GM19324 (cell line): ENCODE results near the gene SLC44A1.

Experiments
- ATAC-seq: cut with Tn5 transposase; IDR thresholded peaks from one replicate; pipeline ENCODE4 v1.9.1; 2021; ENCODE audit warnings: mild to moderate bottlenecking, moderate library complexity; ENCODE audit not compliant: unreplicated experiment, low FRiP score

The SLC44A1 gene

DNA sequence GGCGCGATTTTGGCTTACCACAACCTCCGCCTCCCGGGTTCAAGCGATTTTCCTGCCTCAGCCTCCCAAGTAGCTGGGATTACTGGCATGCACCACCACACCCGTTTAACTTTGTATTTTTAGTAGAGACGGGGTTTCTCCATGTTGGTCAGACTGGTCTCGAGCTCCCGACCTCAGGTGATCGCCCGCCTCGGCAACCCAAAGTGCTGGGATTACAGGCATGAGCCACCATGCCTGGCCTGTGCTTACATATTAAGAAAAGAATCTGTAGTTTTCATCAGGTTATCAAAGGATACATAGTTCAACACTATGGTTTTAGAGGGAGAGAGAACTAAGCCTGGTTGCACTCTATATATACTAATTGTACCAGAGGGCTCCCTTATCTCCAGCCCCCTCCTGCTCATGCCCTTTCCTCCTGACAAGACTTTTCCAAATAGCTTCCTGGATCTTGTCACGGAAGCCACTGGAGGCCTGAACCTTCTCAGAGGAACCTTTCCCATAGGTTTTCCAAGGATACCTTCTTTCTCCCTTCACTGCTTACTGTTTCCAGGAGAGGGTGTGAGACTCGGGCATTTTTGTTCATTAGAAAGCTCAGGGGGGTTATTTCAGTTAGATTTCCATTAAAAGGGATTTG lies 53.1 kb downstream of the SLC44A1 start:
- no peak for ATAC-seq

DNA sequence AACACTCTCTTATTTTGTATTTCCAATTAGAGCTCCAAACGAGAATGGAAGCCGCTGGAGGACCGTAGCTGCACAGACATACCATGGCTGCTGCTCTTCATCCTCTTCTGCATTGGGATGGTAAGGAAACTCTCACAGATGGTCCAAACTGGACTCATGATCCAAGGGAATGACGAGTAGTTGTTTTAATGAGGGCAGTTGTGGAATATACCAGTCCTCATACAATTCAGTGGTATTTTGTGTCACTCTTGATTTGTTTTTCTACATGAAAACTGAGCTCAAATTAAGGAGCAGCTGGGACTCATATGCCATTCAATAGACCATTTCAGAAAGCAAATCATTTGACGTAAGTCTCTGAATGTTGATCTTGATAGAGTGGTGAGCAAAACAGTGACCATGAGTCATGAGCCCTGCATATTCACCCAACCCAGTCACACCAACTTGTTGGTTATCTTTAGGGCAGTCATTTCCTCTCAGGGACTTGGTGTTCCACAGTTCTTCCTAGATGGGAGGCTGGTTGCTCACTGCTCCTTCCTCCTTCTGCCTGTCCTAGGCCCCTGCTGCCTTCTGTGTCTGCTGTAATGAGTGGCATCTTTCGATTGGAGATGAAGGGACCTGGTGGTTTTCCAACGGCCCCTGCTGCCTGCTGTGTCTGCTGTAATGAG lies 54.9 kb downstream of the SLC44A1 start:
- ATAC-seq, result no peak

DNA sequence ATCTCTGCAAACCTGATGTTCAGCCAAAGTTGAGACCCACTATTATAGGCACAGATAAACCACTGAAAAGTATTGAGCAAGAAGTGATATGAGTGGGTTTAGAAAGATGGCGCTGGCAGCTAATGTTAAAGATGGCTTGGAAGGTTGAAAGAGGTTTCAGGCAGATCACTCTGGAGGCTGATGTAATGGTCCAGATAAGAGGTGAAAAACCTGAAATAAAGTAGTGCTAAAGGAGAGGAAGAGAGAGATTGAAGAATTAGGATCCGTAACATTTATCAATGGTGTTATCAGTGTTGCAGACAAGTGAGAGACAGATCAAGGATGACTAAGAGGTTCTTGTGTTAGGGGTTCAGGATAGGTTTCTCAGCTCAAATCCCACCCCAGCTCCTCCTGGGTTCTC lies 58.3 kb downstream of the SLC44A1 start:
- no peak for ATAC-seq

DNA sequence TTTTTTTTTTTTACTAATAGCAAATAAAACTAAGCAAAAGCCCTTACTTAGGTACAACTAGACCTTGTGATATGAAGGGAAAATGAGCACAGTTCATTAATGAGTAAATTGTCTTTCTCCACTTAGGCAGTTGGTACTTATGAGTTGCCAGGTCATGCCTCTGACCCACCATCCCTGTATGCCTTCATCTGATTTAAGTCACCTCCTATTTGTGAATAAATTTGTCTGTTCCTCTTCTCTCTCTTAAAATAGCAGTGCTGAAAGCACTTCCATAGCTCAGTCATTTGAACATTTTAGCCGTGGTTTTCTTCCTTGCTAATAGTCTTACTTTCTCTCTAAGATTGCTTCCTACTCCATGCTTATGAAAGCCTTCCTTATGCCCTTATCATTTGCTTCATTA lies 61.4 kb downstream of the SLC44A1 start:
- no peak for ATAC-seq

DNA sequence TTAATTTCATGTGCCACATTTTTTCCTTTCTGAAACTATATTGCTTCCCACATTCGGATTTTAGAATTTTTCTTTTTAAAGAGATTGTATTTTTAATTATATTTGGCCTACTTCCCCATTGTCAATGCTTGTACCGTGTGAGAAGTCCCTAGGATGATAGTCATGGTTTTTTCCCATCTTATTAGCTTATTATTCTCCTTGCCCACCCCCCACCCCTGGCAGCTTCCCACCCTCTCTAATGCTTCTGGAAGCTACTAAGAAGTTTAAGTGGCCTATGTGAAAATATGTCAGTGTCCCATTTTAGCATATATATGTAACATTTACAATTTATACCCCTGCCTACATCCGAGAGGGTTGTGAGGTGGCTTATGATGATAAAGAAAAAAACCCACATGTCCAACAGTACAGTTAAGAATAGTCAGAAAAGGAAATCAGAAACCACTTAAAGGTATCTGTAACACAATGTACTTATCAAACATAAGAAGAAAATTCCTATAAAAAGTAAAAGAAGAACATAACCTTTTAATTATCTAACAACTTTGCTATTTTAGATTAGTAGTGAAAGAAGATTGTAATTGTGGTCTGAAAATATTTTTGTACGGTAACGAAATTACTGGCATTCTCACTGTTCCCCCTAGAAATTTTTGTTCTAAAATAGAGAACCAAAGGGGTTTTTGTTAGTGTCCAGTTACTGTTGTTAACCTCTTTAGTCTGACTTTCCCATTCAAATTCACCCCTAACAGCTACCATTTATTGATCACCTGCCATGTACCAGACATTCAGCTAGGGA lies 62.1 kb downstream of the SLC44A1 start:
- ATAC-seq, result no peak

DNA sequence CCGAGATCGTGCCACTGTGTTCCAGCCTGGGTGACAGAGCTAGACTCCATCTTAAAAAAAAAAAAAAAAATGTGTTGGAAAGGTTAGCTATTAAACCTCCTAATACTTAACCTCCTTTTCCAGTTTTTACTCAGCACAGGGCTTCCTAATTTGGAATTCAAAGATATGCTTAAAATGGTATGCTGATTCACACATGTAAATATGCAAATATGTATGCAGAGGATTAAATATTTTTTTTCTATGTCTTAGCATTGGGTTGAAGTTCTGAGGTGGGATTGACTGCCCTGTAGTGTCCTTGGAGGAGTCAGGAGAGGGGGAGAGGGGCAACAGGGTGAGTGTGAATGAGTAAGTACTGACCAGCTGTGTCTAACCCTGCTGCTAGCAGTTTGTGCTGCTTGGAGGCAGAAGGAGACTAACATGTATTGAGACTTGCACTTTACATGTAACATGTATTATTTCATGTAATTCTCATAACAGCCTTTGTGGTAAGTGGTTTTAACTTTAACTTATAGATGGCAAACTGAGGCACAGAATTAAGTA lies 63.2 kb downstream of the SLC44A1 start:
- no peak for ATAC-seq

DNA sequence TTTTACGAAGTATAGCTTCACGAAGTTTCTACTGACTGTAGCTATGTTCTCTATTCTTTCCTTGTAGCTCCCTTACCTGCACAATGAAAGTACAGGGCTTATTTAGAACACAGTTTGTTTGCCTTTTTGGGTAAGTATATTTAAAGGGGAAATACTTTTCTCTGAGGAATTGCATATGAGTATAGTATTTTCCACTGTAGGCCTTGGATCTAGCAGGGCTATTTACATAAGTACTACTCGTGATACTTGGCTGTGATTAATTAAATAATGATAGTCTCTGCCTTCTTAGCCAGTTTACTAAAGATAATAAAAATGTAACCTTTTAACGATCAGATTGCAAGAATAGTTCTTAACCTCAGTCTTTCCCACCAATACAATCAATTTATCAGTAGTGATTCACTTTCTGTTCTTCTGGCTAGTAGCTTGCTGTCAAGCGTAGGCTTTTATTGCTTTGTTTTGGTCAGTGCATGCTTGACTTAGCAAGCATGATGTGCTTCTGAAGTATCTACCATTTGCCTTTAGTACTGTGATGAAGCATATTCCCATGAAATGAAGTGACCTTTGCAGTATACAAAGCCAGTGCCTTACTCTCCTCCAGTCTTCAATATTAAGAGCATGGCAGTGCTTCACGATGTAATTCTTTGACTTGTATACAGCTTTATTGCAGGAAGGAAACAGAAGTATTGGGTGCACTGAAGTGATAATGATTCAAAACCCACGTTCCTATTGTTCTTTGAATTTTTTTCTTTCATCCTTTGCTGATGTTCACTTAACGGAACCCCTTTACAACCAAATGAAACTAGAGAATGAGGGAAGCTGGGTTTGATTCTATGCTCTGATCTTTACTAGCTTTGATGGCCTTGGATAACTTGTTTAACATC lies 64.2 kb downstream of the SLC44A1 start:
- no peak for ATAC-seq

DNA sequence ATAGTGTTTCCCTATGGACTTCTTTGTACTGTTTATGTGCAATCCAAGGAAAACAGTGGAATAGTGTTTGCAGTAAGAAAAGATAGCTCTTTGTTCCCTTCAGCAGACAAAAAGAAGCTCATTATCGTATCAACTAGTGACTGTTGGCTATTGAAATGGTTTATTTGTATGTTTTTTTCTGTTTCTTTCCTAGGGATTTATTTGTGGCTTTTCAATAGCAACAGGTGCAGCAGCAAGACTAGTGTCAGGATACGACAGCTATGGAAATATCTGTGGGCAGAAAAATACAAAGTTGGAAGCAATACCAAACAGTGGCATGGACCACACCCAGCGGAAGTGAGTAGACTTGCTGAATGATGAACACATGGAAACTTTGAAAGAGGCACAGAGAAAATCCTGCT lies 65.1 kb downstream of the SLC44A1 start:
- ATAC-seq, result no peak

DNA sequence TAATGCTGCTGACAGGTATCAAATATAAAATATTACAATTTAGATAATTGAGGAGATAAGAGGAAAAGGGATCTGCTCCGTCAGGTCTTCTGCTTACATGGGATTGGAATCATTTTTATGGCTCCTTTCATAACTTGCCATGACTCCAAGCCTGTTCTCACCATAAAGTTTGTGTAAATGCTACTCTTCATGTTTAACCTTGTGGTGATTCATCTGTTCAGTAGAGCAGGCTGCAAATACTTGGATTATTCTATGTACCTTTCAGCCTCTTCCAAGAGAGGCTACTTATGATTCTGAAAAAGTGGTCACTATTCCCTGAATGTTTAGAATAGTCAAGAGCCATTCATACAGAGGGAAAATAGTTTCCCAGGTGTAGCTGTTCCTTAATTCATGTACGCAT lies 66.9 kb downstream of the SLC44A1 start:
- ATAC-seq, result no peak

DNA sequence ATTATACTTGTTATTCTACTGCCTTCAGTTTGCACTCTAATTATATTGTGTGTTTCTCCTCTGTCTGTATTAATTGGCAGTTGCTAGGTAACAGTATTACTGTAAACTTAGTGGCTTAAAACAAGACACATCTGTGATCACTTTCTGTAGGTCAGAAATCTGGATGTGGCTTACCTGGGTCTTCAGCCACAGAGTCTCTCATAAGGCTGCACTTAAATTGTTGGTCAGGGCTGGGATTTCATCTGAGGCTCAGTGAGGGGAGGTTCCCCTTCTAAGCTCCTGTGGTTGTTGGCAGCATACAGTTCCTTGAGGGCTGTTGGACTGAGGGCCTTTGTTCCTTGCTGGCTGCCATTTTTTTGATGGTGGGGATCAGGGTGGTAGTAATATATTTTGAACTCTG lies 68.8 kb downstream of the SLC44A1 start:
- ATAC-seq, result no peak

DNA sequence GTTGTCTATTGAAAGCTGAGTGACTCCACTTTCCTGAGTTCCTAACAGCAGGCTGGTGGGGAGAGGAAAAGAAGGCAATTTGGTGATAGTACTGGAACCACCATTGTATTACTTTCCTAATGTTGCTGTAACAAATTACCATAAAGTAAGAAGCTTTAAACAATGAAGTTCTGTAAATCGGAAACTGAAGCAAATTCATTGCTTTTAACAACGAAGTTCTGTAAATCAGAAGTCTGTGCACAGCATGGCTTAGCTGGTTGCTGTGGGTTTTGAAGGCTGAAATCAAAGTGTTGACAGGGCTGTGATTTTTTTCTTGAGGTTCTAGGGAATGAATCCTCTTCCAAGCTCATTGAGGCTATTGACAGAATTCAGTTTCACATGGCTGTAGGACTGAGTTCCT lies 72.3 kb downstream of the SLC44A1 start:
- no peak for ATAC-seq

DNA sequence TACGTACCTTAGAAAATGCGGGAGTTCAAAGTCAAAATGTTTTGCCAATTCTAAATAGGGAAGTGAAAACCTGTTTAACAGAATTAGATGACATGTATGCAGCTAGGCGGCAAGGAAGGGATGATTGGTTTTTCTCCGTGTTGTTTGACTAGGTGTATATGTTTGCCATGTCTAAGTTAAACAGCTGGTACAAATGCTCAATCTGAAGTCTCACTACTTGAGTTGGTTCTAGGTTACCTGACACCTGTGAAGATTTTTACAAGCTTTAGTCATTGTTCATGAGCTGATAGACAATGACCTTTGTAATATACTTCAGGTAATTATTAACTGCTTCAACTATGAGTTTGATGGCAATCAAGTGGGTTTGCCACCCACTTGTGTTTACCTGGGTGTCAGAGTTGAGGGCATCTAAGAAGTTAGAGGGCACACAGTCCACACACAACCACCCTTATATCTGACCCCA lies 74.3 kb downstream of the SLC44A1 start:
- no peak for ATAC-seq

DNA sequence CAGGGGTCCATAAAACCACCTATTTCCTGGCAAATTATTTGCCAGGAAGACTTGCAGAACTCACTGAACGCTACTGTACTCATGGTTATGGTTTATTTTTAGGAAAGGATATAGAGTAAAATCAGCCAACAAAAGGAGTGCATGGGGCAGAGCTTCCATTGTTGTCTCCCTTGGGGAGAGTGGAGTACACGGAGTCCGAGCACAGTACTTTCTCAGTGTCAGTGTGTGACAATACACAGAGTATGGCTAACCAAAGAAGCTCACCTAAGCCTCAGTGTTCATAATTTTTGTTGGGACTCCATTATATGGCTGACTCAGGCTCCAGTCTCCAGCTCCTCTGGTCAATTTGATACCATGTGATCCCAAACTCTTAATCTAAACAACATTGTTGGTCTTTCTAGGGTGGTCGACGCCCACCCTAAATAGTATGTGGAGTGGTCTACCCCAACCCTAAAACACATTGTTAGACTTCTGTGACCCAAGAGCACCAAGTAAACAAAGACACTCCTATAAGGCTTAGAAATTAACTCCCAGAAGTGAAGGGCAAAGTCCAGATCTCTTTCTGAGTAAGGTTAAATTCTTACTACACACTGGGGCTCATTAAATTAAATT lies 74.9 kb downstream of the SLC44A1 start:
- no peak for ATAC-seq

DNA sequence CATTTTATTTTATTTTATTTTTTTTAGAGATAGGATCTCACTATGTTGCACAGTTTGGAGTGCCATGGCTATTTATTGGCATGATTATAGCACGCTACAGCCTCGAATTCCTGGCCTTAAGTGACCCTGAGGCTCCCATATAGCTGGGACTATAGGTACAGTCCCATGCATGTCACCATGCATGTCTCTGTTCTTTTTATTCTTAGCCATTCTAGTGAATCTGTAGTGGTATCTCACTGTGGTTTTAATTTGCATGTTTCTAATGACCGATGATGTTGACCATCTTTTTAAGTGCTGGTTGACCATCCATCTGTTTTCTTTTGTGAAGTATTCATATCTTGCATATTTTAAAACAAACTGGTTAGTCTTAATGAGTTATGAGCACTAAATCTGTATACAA lies 76.1 kb downstream of the SLC44A1 start:
- no peak for ATAC-seq

DNA sequence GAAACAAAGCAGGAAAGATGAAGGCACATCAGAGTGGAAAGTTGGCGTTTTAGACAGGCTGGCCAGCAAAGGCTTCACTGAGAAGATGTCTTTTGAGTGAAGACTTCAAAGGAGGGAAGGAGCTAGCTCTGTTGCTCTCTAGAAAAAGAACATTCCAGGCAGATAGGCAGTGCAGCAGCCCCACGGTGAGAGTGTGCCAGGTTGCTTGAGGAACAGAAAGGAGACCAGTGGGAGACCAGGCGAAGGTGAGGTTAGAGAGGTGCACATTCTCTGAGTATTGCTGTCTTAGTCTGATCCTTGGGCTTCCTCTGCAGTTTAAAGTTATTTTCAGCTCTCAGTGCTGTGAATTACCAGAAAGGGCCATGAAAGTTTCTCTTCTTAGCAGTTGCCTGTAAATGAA lies 83.8 kb downstream of the SLC44A1 start:
- ATAC-seq, result no peak

DNA sequence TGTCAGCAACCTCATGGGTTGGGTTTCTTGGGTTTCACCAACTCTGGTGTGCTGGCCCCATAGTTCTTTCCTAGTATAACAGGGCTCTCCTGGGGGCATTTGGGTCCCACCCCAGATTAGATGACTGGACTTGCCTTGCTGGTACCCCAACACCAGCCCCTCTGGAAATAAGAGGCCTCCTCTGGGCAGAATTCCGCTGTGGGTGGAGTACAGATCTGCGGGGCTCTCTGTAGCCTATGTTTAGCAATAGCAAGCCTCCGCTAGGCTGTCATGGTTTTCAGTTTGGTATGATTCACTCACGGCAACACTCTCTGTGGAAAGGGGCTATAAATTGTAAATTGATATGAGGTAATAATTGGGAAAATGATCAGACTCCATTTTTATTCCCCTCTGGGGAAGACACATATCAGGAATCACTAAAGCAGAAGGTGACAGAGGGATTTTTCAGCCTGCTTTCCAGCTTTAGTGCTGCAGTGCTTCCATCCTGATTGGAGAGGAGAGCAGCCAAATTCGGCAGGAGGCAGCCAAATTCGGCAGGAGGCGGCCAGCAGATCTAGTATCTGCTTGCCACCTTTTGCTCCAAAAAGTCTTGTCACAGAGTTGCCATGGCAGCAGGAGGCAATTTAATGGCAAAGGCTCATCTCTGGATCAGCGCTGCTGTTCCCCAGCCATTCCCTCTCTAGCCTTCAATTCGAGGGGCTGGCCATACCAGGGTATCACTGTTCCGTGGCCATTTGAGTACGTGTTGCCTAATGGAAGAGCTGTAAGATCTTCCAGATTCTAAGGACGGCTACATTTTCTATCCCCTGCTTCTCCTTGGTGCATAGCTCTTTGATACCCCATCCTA lies 84.6 kb downstream of the SLC44A1 start:
- no peak for ATAC-seq

DNA sequence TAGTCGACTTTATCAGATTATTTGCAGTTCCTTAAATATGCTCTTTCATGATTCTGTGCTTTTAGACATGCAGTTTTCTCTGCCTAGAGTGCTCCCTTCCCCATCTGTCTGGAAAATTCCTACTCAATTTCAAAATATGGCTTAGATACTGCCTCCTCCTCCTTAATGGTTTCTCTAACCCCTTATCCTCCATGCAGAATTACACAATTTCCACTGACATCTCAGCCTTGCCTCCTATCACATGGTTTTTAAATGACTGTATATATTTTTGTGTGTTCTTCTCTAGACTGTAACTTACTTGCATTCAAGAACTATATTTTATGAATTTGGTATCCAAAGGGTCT lies 85.2 kb downstream of the SLC44A1 start:
- no peak for ATAC-seq

DNA sequence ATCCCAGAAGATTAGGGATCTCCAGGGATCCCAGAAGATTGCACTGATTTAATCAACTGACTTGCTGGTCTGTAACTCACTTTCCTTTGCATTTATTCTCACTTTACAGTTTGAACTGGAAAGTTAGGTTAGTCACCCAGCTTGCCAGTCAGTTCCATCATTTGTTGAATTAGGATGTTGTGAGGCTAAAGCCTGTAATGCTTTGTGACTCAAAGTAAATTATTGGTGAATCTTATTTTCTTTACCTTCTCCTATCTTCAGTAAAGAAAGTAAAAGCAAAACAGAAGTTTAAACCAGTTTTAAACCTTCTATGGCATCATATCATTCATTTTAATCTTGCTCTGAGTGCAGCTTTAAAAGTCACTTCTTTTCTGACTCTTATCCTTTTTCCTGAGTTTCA lies 85.8 kb downstream of the SLC44A1 start:
- ATAC-seq, result no peak

DNA sequence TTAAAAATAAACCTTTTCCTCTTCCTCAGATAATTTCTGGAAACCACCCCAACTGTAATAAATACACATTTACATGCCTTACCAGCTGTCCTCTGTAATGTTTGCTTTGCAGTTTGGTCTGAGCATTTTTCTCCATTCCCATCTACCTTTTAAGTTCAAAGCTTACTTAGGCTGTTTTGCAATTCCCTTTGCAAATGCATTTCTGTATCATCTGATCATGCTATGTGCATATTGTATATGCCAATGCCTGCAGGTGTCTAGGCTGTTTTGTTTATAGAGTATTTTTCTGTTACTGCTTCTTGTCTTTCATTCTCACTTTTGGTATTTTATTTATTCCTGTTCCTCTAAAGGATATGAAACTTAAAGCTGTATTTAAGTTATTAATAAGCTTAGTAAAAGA lies 86.3 kb downstream of the SLC44A1 start:
- ATAC-seq, result peak; percentile 53
